ENCODE measurements around the gene GREM1.

Gene GREM1

GRCh38 chr15:32682569-32682968 lies 35.2 kb upstream of the GREM1 start:
- no peaks in the 10 kb centered on the region for H3K36me3 ChIP-seq (replicated peaks; ENCODE audit: insufficient read depth, low read length)
- no peaks in the 10 kb centered on the region for H3K79me2 ChIP-seq (ENCODE audit: low read length)
- H3K9ac ChIP-seq (ENCODE audit: low read length), result no peak overlapping the region
- H4K20me1 ChIP-seq (ENCODE audit: insufficient read depth, low read length), result no peaks in the 10 kb centered on the region
- no peaks in the 10 kb centered on the region for H3K9me3 ChIP-seq (replicated peaks; ENCODE audit: insufficient read depth, low read length)
- DNase-seq, result no peak
- no peak overlapping the region for H3K27ac ChIP-seq (ENCODE audit: low read length)
- no peaks in the 10 kb centered on the region for H3F3A ChIP-seq (ENCODE audit: insufficient read depth, low read length)
- H3K4me2 ChIP-seq (ENCODE audit: low read depth, low read length), result no peak overlapping the region
- H3K27me3 ChIP-seq (replicated peaks; ENCODE audit: insufficient read depth, low read length), result no peaks in the 10 kb centered on the region
- no peaks in the 10 kb centered on the region for H3K4me1 ChIP-seq (ENCODE audit: low read length)
- TF ChIP-seq EZH2phosphoT487 (IDR thresholded peaks at IDR 0.05; ENCODE audit: low read length) (no peak), EZH2 (optimal IDR thresholded peaks at IDR 0.05; ENCODE audit: low read depth, low read length) (no peak), CTCF (IDR thresholded peaks at IDR 0.05; ENCODE audit: low read length) (no peak)
- H2AFZ ChIP-seq (ENCODE audit: low read length), result no peak overlapping the region
- no peak overlapping the region for H3K4me3 ChIP-seq (ENCODE audit: low read length)
- H3K9me2 ChIP-seq (replicated peaks; ENCODE audit: insufficient read depth, low read length), result no peaks in the 10 kb centered on the region

GRCh38 chr15:32682977-32683630 lies 34.7 kb upstream of the GREM1 start:
- H3K4me2 ChIP-seq (ENCODE audit: low read depth, low read length), result no peak overlapping the region
- no peak overlapping the region for H3K9ac ChIP-seq (ENCODE audit: low read length)
- no peaks in the 10 kb centered on the region for H3K36me3 ChIP-seq (replicated peaks; ENCODE audit: insufficient read depth, low read length)
- no peaks in the 10 kb centered on the region for H3K79me2 ChIP-seq (ENCODE audit: low read length)
- H3K9me3 ChIP-seq (replicated peaks; ENCODE audit: insufficient read depth, low read length), result no peaks in the 10 kb centered on the region
- no peak overlapping the region for H2AFZ ChIP-seq (ENCODE audit: low read length)
- H4K20me1 ChIP-seq (ENCODE audit: insufficient read depth, low read length), result no peaks in the 10 kb centered on the region
- no peaks in the 10 kb centered on the region for H3F3A ChIP-seq (ENCODE audit: insufficient read depth, low read length)
- H3K27ac ChIP-seq (ENCODE audit: low read length), result no peak overlapping the region
- H3K4me3 ChIP-seq (ENCODE audit: low read length), result no peak overlapping the region
- H3K9me2 ChIP-seq (replicated peaks; ENCODE audit: insufficient read depth, low read length), result no peaks in the 10 kb centered on the region
- H3K4me1 ChIP-seq (ENCODE audit: low read length), result no peaks in the 10 kb centered on the region
- no peaks in the 10 kb centered on the region for H3K27me3 ChIP-seq (replicated peaks; ENCODE audit: insufficient read depth, low read length)
- TF ChIP-seq EZH2 (optimal IDR thresholded peaks at IDR 0.05; ENCODE audit: low read depth, low read length) (no peak), EZH2phosphoT487 (IDR thresholded peaks at IDR 0.05; ENCODE audit: low read length) (no peak)
- no peak for DNase-seq

GRCh38 chr15:32683906-32684584 lies 33.8 kb upstream of the GREM1 start:
- Histone ChIP-seq H3K4me3 (ENCODE audit: low read length) (no peak overlapping the region), H3F3A (ENCODE audit: insufficient read depth, low read length) (no peaks in the 10 kb centered on the region), H3K9me2 (replicated peaks; ENCODE audit: insufficient read depth, low read length) (no peaks in the 10 kb centered on the region), H3K4me2 (ENCODE audit: low read depth, low read length) (no peak overlapping the region), H3K4me1 (ENCODE audit: low read length) (no peaks in the 10 kb centered on the region), H4K20me1 (ENCODE audit: insufficient read depth, low read length) (no peaks in the 10 kb centered on the region), H3K27ac (ENCODE audit: low read length) (no peak overlapping the region), H2AFZ (ENCODE audit: low read length) (no peak overlapping the region), H3K79me2 (ENCODE audit: low read length) (no peaks in the 10 kb centered on the region), H3K9ac (ENCODE audit: low read length) (no peak overlapping the region), H3K27me3 (replicated peaks; ENCODE audit: insufficient read depth, low read length) (no peaks in the 10 kb centered on the region), H3K36me3 (replicated peaks; ENCODE audit: insufficient read depth, low read length) (no peaks in the 10 kb centered on the region), H3K9me3 (replicated peaks; ENCODE audit: insufficient read depth, low read length) (no peaks in the 10 kb centered on the region)
- DNase-seq, result no peak
- TF ChIP-seq CTCF (IDR thresholded peaks at IDR 0.05; ENCODE audit: low read length) (no peak), EZH2phosphoT487 (IDR thresholded peaks at IDR 0.05; ENCODE audit: low read length) (no peak), EZH2 (optimal IDR thresholded peaks at IDR 0.05; ENCODE audit: low read depth, low read length) (no peak)

GRCh38 chr15:32685576-32685975 lies 32.2 kb upstream of the GREM1 start:
- Histone ChIP-seq H3K27me3 (replicated peaks; ENCODE audit: insufficient read depth, low read length) (no peaks in the 10 kb centered on the region), H3F3A (ENCODE audit: insufficient read depth, low read length) (no peaks in the 10 kb centered on the region), H2AFZ (ENCODE audit: low read length) (no peak overlapping the region), H4K20me1 (ENCODE audit: insufficient read depth, low read length) (no peaks in the 10 kb centered on the region), H3K4me1 (ENCODE audit: low read length) (no peaks in the 10 kb centered on the region), H3K4me2 (ENCODE audit: low read depth, low read length) (no peak overlapping the region), H3K79me2 (ENCODE audit: low read length) (no peaks in the 10 kb centered on the region), H3K27ac (ENCODE audit: low read length) (no peak overlapping the region), H3K9me3 (replicated peaks; ENCODE audit: insufficient read depth, low read length) (no peaks in the 10 kb centered on the region), H3K4me3 (ENCODE audit: low read length) (no peak overlapping the region), H3K9me2 (replicated peaks; ENCODE audit: insufficient read depth, low read length) (no peaks in the 10 kb centered on the region), H3K36me3 (replicated peaks; ENCODE audit: insufficient read depth, low read length) (no peaks in the 10 kb centered on the region), H3K9ac (ENCODE audit: low read length) (no peak overlapping the region)
- DNase-seq, result no peak
- TF ChIP-seq EZH2 (optimal IDR thresholded peaks at IDR 0.05; ENCODE audit: low read depth, low read length) (no peak), EZH2phosphoT487 (IDR thresholded peaks at IDR 0.05; ENCODE audit: low read length) (no peak), CTCF (IDR thresholded peaks at IDR 0.05; ENCODE audit: low read length) (no peak)
